Right lobe of liver (tissue), 6 donors: ENCODE measurements around the gene CYB5D1. TPM values are rescaled to one million over a fixed set of nuclear protein-coding genes. Genes with fewer than 3 reads are reported as not detected.

Experiments
- ATAC-seq, 4 donors: fragments of 200-7000 bp; cut with Tn5 transposase; one replicate each; pipeline ENCODE4 v1.9.1; 2020; ENCODE audit warnings: mild to moderate bottlenecking in 4 of 4, moderate library complexity in 4 of 4
- DNase-seq, 3 donors: peaks; one replicate each; pipeline ENCODE4 v3.0.0-alpha.2; 2020
- H3K27ac ChIP-seq, 3 donors: fragments of 200-600 bp; one replicate each; pipeline ENCODE4 v1.8.0; 2022
- H3K27me3 ChIP-seq, 2 donors: fragments of 200-600 bp; one replicate each; pipeline ENCODE4 v1.8.0; 2022
- H3K36me3 ChIP-seq, 4 donors: fragments of 200-600 bp; sonication (generic) in 1 of 4; one replicate each; pipeline versions ENCODE4 v1.5.1 to v1.8.0; 2017 to 2022; ENCODE audit warnings: control low read depth in 1 of 4
- H3K4me1 ChIP-seq, 4 donors: fragments of 200-600 bp; sonication (generic) in 1 of 4; one replicate each; pipeline versions ENCODE4 v1.5.1 to v1.8.0; 2017 to 2022; ENCODE audit warnings: control low read depth in 1 of 4
- H3K4me3 ChIP-seq, 3 donors: fragments of 200-600 bp; one replicate each; pipeline ENCODE4 v1.8.0; 2022
- H3K9me3 ChIP-seq, 4 donors: fragments of 200-600 bp; sonication (generic) in 1 of 4; one replicate each; pipeline versions ENCODE4 v1.5.1 to v1.8.0; 2017 to 2022; ENCODE audit warnings: control low read depth in 1 of 4
- POLR2A ChIP-seq: fragments of 450-650 bp; IDR thresholded peaks from one replicate; pipeline ENCODE4 v1.6.1; 2017; ENCODE audit warnings: antibody characterized with exemption, mild to moderate bottlenecking
- WGBS: methylation state at CpG from one replicate; pipeline ENCODE4 v1.1.6; 2018; ENCODE audit warnings: low coverage, low lambda C conversion rate; ENCODE audit not compliant: insufficient coverage; ENCODE audit errors: missing lambda C conversion rate; 5-methylcytosine and 5-hydroxymethylcytosine counted together
- intact Hi-C, 2 donors: fragments of 100-400 bp; cut with DNase I; formaldehyde crosslinking; loops; one replicate each; pipeline versions ENCODE4 v1.11.2 to v1.14.1; 2022
- total RNA-seq, 6 experiments: library from RNA; depleted of rRNA in 2 of 6; stranded (reverse); fragments of >200 nt in 2 of 6; fragmentation: NEBNext Ultra II Directional in 3 of 6; extraction: Animal tissue kit (Norgen Biotek cat#: 25700) in 3 of 6; gene quantifications; one replicate each; pipeline versions ENCODE4 v1.1.0 to v1.2.4, GENCODE V29; 2016 to 2023
- TF ChIP-seq, protein P1 (sequence below), 4 donors: fragments of 200-600 bp in 3 of 4; fragments of 450-650 bp in 1 of 4; IDR thresholded peaks; one replicate each; pipeline versions ENCODE4 v1.5.1 to v1.8.0; 2016 to 2022; ENCODE audit warnings: antibody characterized with exemption in 4 of 4, mild to moderate bottlenecking in 2 of 4
- donor health status: DM: no; HTN: yes; CAD: no.
- donor health status: DM: no; HTN: no; CAD: no.
- donor health status: DM: no; HTN: no; CAD: no.
- donor health status: DM: no; HTN: yes; CAD: no.
- donor health status: DM: no; HTN: yes; CAD: no.

Gene CYB5D1
- total RNA-seq, 6 experiments from 2014 or later, result 6.0 to 11.7 (median 7.4) TPM

- H3K4me3 ChIP-seq, result peak overlapping the region in 2 of 3 donors; percentile 70 to 73
- TF ChIP-seq, protein P1, sequence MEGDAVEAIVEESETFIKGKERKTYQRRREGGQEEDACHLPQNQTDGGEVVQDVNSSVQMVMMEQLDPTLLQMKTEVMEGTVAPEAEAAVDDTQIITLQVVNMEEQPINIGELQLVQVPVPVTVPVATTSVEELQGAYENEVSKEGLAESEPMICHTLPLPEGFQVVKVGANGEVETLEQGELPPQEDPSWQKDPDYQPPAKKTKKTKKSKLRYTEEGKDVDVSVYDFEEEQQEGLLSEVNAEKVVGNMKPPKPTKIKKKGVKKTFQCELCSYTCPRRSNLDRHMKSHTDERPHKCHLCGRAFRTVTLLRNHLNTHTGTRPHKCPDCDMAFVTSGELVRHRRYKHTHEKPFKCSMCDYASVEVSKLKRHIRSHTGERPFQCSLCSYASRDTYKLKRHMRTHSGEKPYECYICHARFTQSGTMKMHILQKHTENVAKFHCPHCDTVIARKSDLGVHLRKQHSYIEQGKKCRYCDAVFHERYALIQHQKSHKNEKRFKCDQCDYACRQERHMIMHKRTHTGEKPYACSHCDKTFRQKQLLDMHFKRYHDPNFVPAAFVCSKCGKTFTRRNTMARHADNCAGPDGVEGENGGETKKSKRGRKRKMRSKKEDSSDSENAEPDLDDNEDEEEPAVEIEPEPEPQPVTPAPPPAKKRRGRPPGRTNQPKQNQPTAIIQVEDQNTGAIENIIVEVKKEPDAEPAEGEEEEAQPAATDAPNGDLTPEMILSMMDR (IDR thresholded peaks at IDR 0.05), result no peak
- no peak for TF ChIP-seq POLR2A
- no peaks in the 10 kb centered on the region for H3K36me3 ChIP-seq
- peak overlapping the region; percentile 97 to 99 (median 97) for H3K27ac ChIP-seq
- no peaks in the 10 kb centered on the region for H3K27me3 ChIP-seq
- ATAC-seq (no peak), DNase-seq (no peak)
- no peaks in the 10 kb centered on the region for H3K9me3 ChIP-seq
- 3% methylated on average over 8 of the region's 8 CpGs for WGBS
- intact Hi-C loops, result no loop called here
- H3K4me1 ChIP-seq, result peaks cover 0 to 50% (median 5%) of the 10 kb centered on the region in 4 donors
Measured at GRCh38 chr17:7837408-7838088, 20.3 kb upstream of the CYB5D1 start.

GRCh38 chr17:7838090-7839075, 19.4 kb upstream of the CYB5D1 start:
- 2% methylated on average over 9 of the region's 12 CpGs for WGBS
- Histone ChIP-seq H3K27ac (peak overlapping the region in 2 of 3 donors; percentile 97 to 99), H3K4me3 (peak overlapping the region in 2 of 3 donors; percentile 70 to 73), H3K4me1 (peaks cover 0 to 47% (median 5%) of the 10 kb centered on the region in 4 donors), H3K9me3 (no peaks in the 10 kb centered on the region), H3K36me3 (no peaks in the 10 kb centered on the region), H3K27me3 (no peaks in the 10 kb centered on the region)
- ATAC-seq (no peak), DNase-seq (peak in 1 of 3 donors; percentile 67)
- intact Hi-C loops, result no loop called here
- TF ChIP-seq, protein P1 (IDR thresholded peaks at IDR 0.05), result no peak
- TF ChIP-seq POLR2A, result no peak

DNA sequence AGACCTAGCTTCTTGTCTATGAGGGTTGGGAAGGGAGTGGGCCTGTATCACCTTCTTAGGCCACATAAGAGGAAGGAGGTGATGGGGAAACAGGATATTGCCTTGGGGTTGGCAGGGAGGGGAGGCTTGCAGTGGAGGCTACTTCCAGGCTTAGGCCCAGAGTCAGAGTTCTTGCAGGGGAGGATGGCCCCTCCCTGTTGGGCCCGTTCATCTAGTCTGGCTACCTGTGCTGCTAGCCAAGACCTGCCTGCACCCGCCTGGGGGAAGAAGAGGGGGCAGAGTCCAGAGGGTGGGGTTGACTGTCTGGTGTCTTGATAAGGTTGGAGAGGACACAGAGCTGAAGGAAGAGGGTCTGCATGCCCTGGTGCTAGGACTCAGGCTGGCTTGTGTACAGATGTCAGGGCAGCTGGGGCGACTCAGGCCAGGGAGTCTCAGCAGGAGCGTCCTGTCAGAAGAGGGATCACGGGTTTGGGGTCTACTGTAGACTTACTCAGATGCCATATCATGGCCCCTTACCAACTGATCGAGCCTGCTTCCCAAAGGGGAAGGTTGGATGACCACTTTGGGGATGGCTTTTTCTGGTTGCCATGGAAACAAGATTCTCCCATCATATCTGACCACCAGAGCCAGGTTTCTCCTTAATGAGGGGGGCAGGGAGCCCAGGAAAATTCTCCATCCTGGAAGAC, 18.5 kb upstream of the CYB5D1 start:
- Histone ChIP-seq H3K36me3 (no peaks in the 10 kb centered on the region), H3K27me3 (no peaks in the 10 kb centered on the region), H3K4me1 (peaks cover 0 to 43% (median 5%) of the 10 kb centered on the region in 4 donors), H3K9me3 (no peaks in the 10 kb centered on the region), H3K4me3 (no peak overlapping the region), H3K27ac (peak overlapping the region in 2 of 3 donors; percentile 31 to 47)
- TF ChIP-seq, protein P1 (IDR thresholded peaks at IDR 0.05), result no peak
- no peak for TF ChIP-seq POLR2A
- DNase-seq (peak in 2 of 3 donors; percentile 29 to 60), ATAC-seq (no peak)
- intact Hi-C loops, result no loop called here
- WGBS, result 0% methylated on average over 1 of the region's 6 CpGs

DNA sequence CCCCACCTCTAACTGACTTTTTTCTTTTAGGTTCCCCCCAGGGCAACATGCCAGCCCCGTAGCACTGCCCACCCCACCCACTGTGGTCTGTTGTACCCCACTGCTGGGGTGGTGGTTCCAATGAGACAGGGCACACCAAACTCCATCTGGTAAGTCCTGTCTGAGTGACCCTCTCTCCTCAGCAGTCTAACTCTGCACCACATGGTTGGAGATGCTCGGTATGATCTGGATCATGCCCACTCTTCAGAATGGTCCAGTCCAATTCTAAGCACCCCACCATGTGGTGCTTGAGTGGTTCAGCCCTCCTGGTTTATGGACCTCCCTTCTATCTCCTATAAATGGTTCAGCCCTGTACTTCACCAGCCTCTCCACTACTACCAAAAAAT, 17.9 kb upstream of the CYB5D1 start:
- no peak for TF ChIP-seq POLR2A
- TF ChIP-seq, protein P1 (IDR thresholded peaks at IDR 0.05), result no peak
- H3K27ac ChIP-seq, result peak overlapping the region in 1 of 3 donors; percentile 47
- peaks cover 0 to 38% (median 5%) of the 10 kb centered on the region in 4 donors for H3K4me1 ChIP-seq
- ATAC-seq (no peak), DNase-seq (no peak)
- no peak overlapping the region for H3K4me3 ChIP-seq
- H3K9me3 ChIP-seq, result no peaks in the 10 kb centered on the region
- H3K36me3 ChIP-seq, result no peaks in the 10 kb centered on the region
- 56% methylated on average over 2 of the region's 2 CpGs for WGBS
- intact Hi-C loops, result no loop called here
- no peaks in the 10 kb centered on the region for H3K27me3 ChIP-seq
